ENCODE results near the gene SLCO3A1. TPM values are rescaled to one million over a fixed set of nuclear protein-coding genes. Genes with fewer than 3 reads are reported as not detected.

SLCO3A1 gene
- total RNA-seq, 1 donor, result 8.6 TPM

GRCh38 chr15:92118936-92119325 lies 265.4 kb downstream of the SLCO3A1 start:
- no peak for TF ChIP-seq CTCF (IDR thresholded peaks at IDR 0.05; ENCODE audit: insufficient read depth, low read depth, low read length)
- H3K4me3 ChIP-seq (ENCODE audit: low read depth, low read length), result no peak overlapping the region
- no peak for DNase-seq (ENCODE audit: low read depth)

GRCh38 chr15:92120094-92120795 lies 266.7 kb downstream of the SLCO3A1 start:
- TF ChIP-seq CTCF (IDR thresholded peaks at IDR 0.05; ENCODE audit: insufficient read depth, low read depth, low read length), result no peak
- no peak overlapping the region for H3K4me3 ChIP-seq (ENCODE audit: low read depth, low read length)
- DNase-seq (ENCODE audit: low read depth), result no peak

DNA sequence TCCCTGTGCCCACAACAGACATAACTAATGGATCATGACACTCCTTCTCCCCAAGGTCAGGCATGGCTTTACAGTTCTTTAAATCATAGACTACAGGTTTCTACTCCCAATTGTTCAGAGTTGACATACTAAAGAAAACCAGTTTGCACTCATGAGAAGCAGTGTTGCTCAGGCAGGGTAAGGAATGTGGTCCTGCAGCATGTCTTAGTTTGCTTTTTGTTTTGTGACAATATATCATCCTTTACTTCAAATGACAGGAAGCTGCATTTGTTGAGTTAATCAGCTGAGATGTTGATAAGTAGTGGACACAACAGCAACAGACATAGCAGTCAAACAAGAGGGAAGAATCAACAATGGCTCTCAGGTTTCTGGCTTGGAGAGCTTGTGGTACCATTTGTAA lies 267.5 kb downstream of the SLCO3A1 start:
- no peak for DNase-seq (ENCODE audit: low read depth)
- TF ChIP-seq CTCF (IDR thresholded peaks at IDR 0.05; ENCODE audit: insufficient read depth, low read depth, low read length), result no peak
- H3K4me3 ChIP-seq (ENCODE audit: low read depth, low read length), result no peak overlapping the region

DNA sequence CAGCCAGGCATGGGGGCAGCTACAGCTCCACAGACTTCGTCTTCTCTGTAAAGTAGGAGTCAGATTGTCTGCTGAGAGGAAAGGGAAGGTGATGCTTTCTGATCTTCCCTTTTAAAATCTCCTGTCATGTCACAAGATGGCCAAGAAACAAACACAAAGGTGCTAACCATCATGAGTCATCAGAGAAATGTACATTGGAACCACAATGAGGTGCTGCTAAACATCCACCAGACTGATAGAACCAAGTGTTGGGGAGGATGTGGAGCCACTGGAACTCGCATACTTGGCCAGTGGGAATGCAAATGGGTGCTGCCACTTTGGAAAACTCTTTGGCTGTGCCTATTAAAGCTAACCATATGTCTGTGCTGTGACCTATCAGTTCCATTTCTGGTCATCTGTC lies 268.8 kb downstream of the SLCO3A1 start:
- no peak for DNase-seq (ENCODE audit: low read depth)
- H3K4me3 ChIP-seq (ENCODE audit: low read depth, low read length), result no peak overlapping the region
- no peak for TF ChIP-seq CTCF (IDR thresholded peaks at IDR 0.05; ENCODE audit: insufficient read depth, low read depth, low read length)

- no peak overlapping the region for H3K4me3 ChIP-seq (ENCODE audit: low read depth, low read length)
- no peak for DNase-seq (ENCODE audit: low read depth)
- no peak for TF ChIP-seq CTCF (IDR thresholded peaks at IDR 0.05; ENCODE audit: insufficient read depth, low read depth, low read length)
Measured at GRCh38 chr15:92123962-92124656, 270.6 kb downstream of the SLCO3A1 start.

- TF ChIP-seq CTCF (IDR thresholded peaks at IDR 0.05; ENCODE audit: insufficient read depth, low read depth, low read length), result no peak
- no peak for DNase-seq (ENCODE audit: low read depth)
- no peak overlapping the region for H3K4me3 ChIP-seq (ENCODE audit: low read depth, low read length)
Measured at GRCh38 chr15:92124657-92125010, 271.1 kb downstream of the SLCO3A1 start.

All from fibroblast of villous mesenchyme (primary cell).